Epidermal melanocyte (primary cell): ENCODE measurements around the gene GUCY1B1.
A peak's percentile ranks its signal among the peaks of the same experiment; 100 is the strongest.

ENCODE experiments used
- DNase-seq: peaks from one replicate; pipeline ENCODE4 v3.0.0; 2011; ENCODE audit warnings: low spot score; ENCODE audit not compliant: insufficient read length

Gene GUCY1B1

GRCh38 chr4:155799116-155799793 lies 40.4 kb downstream of the GUCY1B1 start:
- no peak for DNase-seq

GRCh38 chr4:155799794-155800123 lies 40.9 kb downstream of the GUCY1B1 start:
- DNase-seq, result no peak

GRCh38 chr4:155800685-155801343 lies 42.0 kb downstream of the GUCY1B1 start:
- no peak for DNase-seq

GRCh38 chr4:155802190-155802959 lies 43.6 kb downstream of the GUCY1B1 start:
- DNase-seq, result no peak

GRCh38 chr4:155805016-155805415 lies 46.2 kb downstream of the GUCY1B1 start:
- no peak for DNase-seq

- DNase-seq, result no peak
Measured at GRCh38 chr4:155807021-155807420, 48.2 kb downstream of the GUCY1B1 start.

- DNase-seq, result peak; percentile 72
Measured at GRCh38 chr4:155809835-155810234, 51.0 kb downstream of the GUCY1B1 start.

GRCh38 chr4:155811083-155811482 lies 52.3 kb downstream of the GUCY1B1 start:
- DNase-seq, result no peak

GRCh38 chr4:155818639-155819038 lies 59.8 kb downstream of the GUCY1B1 start:
- no peak for DNase-seq

GRCh38 chr4:155819066-155819465 lies 60.2 kb downstream of the GUCY1B1 start:
- no peak for DNase-seq

- DNase-seq, result no peak
Measured at GRCh38 chr4:155820887-155821518, 62.2 kb downstream of the GUCY1B1 start.

GRCh38 chr4:155822572-155822971 lies 63.8 kb downstream of the GUCY1B1 start:
- no peak for DNase-seq

- DNase-seq, result no peak
Measured at GRCh38 chr4:155828628-155829027, 69.8 kb downstream of the GUCY1B1 start.

GRCh38 chr4:155832664-155833063 lies 73.8 kb downstream of the GUCY1B1 start:
- DNase-seq, result no peak

GRCh38 chr4:155837203-155837796 lies 78.5 kb downstream of the GUCY1B1 start:
- no peak for DNase-seq

- no peak for DNase-seq
Measured at GRCh38 chr4:155842080-155842479, 83.3 kb downstream of the GUCY1B1 start.

GRCh38 chr4:155846929-155847328 lies 88.1 kb downstream of the GUCY1B1 start:
- no peak for DNase-seq

- no peak for DNase-seq
Measured at GRCh38 chr4:155849042-155849441, 90.2 kb downstream of the GUCY1B1 start.

- DNase-seq, result no peak
Measured at GRCh38 chr4:155853189-155853588, 94.4 kb downstream of the GUCY1B1 start.

GRCh38 chr4:155854582-155855226 lies 95.9 kb downstream of the GUCY1B1 start:
- no peak for DNase-seq

GRCh38 chr4:155855897-155856296 lies 97.1 kb downstream of the GUCY1B1 start:
- no peak for DNase-seq
